HG03108 (cell line): ENCODE results near the gene KDM7A.
"Not testable (repeated sequence)": the region's sequence is repeated elsewhere in the genome, so short reads cannot be mapped to it uniquely, and the experiment has no call there.

Experiments
- ATAC-seq: cut with Tn5 transposase; IDR thresholded peaks from one replicate; pipeline ENCODE4 v1.9.1; 2021; ENCODE audit warnings: moderate library complexity; ENCODE audit not compliant: unreplicated experiment

The KDM7A gene

DNA sequence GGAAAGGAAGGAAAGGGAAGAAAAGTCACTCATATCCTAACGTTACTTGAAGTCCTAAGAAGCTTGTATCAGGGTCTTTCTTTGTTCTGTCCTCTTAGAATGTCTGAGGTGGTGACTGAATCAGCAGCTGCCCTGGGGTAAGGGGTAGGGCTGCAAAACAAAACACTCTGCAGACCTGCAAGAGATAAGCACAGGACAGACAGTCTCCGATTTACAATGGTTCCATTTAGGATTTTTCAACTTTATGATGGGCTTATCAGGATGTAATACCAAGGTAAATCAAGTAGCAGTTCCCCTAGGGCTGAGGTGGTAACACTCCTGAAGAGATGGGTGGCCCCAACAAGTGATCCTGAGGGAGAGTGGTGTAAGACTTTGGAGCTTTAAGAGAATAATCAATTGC lies 16.5 kb downstream of the KDM7A start:
- ATAC-seq: no peak

DNA sequence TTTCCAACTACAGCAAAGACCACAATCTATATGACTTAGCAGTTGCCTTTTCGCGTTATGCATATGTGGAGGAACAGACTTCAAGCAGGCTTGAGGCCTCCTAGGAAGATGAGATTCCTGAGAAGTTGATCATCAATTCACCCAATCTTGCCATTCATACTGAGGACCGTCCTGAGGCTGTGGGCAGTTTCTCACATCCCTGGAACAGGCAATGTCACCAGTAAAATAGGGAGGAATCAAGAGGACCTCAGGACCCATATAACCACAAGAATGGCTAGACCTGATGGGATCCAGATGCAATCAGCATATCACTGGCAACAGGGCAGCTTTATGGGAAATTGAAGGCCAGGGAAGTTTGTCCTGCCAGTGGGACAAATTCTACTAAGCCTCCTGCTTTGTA lies 17.3 kb downstream of the KDM7A start:
- no peak for ATAC-seq

DNA sequence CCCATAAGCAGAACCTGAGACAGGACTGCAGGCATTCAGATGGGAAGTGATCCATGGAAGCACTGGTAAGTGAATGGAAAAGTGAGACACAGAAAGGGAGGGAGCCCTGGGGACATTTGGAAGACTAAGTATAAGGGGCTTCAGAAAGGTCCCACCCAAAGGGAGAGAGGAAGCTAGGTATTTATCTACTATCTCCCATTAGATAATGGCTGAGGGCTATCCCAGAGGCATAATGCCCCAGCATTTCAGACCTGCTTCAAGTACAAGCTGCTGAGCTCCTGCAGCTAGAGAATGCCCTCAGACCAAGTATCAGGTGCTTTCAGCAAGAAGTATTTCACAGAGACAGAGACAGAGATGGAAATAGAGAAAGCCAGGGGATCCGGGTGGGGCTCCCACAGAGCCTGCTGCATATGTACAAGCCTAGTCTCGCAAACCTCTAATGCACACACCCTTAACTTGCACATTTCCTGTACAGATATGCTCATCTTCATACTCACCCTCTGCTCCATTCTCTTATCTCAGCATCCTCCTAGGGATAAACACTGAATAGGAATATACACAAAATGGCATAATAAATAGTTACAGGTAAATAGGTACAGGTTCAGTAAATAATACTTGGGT lies 20.2 kb downstream of the KDM7A start:
- no peak for ATAC-seq

DNA sequence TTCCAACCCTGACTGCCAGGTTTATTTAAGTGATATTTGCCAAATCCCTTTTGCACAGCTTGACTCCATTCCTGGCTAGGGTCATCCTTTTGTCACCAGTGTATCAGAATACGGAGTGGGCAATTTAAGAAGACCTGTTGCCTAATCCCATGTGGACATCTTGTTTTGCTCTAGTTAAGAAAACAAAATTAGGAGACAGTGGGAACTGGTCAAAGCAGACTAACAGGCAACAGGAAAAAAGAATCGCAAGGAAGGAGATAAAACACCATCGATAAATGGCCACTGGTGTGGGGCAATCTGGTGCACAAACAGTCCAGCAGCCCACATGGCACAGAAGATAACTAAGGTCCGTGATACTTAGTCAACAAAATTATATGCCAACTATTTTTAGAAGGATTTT lies 21.4 kb downstream of the KDM7A start:
- no peak for ATAC-seq

DNA sequence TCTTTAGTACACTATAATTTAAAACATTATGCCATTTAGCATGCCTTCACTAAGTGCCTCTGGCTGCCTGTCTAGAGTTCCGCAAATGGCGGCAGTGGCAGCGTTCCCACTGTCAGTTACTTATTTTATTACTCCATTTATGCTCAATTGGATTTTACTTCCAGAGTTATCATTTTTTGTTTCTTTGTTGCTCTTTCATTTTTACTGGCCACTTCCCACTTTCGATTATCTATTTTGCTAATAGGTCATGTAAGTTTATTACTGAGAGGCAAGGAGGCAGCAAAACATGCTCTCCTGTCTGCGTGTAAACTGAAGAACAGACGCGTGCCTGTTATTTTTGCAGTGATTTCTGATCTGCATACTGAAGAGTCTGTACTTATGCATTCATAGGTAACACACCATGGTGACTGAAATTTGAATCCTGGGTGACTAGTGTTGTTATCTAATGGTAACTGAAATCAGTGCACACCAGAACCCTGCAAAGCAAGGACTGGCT lies 23.1 kb downstream of the KDM7A start:
- no peak for ATAC-seq

DNA sequence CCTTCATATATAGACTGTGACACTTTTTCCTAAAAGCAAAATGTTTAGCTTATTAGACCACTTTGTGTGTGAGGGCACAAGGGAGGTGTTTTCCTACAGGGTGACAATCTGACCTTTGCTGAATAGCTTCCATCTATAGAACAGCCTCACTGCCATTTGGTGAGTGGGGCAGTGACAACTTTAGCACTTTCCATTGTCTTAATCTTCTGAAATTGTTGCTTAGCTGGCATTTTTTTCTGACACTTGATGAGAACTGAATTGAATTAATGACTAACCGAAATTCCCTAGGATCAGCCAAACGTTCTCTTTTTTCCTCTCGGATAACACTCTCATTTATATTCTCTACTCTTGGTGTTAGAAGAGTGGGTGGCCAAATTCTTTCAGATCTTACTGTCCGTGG lies 30.2 kb downstream of the KDM7A start:
- no peak for ATAC-seq

DNA sequence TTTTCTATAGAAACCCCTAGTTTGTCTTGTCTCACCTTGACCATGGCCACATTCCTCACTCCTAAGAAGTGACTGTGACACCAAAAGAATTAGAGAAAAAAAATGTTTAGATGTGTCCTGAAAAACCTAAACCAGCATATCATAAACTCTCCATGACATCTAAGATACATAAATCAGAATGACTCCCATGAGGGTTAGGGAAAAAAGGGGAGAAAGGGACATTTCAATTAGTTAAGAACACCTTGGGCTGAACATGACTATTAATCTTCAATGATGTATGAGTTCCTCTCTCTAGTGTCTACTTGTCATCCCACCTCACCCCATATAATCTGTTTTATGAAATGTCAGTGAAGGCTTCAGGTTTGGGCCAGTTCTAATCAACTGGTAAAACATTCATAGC lies 31.1 kb downstream of the KDM7A start:
- ATAC-seq: no peak

DNA sequence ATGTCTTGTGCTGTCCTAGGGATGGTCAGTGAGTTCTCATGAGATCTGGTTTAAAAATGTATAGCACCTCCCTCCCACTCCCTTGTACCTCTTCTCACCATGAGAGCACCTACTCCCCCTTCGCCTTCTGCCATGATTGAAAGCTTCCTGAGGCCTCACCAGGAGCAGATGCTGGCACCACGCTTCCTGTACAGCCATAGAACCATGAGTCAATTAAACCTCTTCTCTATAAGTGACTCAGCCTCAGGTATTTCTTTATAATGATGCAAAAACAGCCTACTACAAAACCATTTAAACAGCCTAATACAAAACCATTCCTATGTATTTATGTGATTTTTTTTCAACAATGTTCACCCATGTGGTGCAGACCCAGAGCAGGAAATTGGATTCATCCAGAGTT lies 32.0 kb downstream of the KDM7A start:
- no peak for ATAC-seq

DNA sequence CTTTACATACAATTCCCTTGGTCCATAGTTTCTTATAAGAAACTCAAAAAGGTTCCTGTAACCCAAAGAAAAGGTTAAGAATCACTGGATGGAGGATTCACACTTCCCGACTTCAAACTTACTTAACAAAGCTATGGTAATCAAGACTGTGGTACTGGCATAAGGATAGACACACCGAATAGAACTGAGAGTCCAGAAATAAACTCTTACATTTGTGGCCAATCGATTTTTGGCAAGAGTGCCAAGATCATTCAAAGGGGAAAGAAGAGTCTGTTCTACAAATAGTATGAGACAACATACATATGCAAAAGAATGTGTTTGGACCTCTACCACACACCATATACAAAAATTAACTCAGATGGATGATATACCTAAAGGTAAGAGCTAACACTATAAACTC lies 32.8 kb downstream of the KDM7A start:
- no peak for ATAC-seq

DNA sequence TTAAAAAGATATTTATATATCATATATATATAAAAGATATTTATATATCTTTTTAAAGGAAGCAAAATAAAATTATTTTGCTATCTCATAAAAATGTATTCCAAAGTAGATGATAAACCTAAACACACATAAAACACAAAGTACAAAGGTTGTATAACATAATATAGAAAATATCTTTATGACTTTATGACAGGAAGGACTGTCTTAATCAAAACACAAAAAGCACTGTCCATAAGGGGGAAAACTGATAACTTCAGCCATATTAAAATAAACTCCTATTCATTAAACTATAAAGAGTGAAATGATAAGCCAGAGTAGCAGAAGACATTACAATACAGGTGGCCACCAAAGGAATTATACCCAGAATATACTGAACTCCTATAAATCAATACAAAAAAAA lies 34.8 kb downstream of the KDM7A start:
- ATAC-seq: no peak

DNA sequence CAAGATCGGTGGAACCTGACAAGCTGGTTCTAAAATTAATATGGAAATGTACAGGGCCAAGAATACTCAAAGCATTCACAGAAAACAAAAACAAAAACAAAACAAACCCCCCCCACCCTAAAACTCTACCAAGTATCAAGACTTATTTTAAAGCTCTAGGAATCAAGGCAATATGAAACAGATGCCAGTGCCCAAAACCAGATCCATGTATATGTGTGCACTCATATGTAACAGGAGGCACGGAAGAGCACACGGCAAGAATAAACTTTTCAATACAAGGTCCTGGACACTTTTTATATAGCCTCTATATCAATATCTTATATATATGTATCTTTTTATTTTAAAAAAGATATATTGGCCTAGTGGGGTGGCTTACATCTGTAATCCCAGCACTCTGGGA lies 35.5 kb downstream of the KDM7A start:
- ATAC-seq: no peak

DNA sequence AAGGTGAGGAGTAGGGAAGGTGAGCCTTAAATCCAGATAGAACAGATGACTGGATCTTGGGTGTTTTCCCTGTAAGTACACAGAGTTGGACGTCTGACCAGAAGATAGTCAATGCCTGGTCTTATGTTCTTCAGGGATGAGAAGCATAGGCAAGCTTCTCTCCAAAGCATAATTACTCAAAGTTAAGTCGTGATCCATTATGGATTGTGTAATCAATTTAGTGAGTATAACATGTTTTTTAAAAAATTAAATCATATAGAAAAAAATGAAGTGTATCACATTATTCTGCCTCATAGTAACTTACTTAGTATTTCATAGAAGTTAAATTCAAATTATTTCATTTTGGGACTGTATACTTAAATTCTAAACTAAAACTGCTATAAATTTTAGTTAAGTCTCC lies 39.7 kb downstream of the KDM7A start:
- no peak for ATAC-seq

DNA sequence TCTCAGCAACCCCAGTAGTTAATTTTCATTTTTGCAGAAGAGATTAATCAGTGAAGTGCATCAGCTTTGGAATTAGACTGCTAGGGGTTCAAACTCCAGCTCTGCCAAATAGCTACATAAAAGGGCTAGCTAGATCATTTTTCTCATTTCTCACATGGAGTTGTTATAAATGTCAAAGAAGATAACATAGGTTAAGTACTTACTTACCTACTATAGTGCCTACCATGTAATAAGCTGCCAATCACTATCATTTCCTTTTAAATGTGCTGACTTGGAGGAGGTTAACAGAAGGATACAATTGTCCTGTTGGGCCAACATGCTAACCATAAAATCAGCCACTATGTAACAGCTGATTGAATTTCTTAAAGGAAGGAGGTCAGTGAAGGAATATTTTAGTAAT lies 40.7 kb downstream of the KDM7A start:
- no peak for ATAC-seq

DNA sequence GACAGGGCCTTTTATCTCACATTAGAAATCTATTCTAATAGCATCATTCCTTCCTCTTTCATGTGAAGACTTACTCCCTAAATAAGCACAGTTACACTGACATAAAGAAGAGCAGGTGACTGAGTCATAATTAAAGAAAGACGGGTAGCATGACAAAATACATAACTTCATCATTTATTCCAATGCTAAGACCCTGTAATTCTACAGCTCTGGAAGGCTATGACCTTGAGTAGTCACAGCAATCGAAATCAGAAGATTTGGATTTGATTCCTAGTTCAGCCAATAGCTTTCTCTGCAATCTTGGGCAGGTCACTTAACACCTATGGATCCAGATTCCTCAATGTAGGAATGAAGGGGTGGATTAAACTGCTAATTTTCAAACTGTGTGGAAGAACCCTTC lies 42.7 kb downstream of the KDM7A start:
- no peak for ATAC-seq

DNA sequence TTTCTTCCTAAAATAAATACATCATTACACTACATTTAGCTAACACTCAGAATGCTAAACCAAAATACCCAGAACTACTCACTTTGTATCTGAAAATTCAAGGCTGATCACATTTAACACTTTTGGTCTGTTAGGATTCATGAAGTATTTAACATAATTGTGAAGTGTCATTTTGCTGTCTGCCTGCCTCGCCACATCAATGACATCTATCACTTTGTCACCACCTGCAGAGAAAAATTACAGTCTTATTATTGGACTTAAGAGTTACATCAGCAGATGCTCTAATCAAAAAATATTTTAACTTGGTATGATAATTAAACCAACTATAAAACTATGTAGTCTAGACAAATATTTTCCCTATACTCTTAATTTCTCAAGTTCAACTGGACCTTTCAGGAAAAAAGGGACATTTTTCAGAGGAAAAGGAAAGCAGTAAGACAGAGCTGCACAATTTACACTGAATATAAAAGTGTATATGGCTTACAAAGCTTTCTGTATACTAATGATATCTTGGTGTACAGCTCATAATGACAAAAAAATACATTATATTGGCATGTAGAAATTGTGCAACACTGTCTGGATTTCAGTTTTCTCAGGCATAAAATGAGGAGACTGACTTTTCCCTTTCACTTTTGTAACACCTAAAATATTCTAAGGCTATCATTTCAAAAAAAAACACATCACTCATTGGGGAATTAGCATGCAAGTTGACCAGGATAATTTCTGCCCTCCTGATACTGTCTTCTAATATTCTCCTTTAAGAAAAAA lies 49.2 kb downstream of the KDM7A start:
- ATAC-seq: no peak

DNA sequence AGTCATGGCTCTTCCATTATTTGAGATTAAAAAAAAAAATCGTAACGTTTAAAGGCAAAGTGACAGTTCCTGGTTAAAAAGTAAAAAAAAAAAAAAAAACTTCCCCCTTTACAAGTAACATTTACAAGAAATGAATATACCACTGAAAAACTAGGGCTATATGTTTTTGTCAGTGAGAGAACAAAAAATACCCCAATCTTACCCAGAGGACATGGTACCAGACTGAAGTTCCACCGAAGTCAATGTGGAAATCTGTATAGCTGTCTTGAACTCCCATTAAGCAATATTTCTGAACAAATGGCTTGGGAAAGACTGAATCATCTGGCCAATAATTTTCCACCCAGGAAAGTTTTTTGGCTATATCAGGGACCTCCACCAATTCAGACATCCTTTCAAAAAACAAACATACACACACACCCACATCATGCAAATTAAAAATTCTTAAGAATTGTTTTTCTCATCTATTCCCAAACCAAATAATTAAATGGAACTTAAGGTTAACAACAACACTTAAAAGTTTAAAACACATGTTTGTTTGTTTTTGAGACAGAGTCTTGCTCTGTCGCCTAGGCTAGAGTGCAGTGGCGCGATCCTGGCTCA lies 50.2 kb downstream of the KDM7A start:
- no peak for ATAC-seq

DNA sequence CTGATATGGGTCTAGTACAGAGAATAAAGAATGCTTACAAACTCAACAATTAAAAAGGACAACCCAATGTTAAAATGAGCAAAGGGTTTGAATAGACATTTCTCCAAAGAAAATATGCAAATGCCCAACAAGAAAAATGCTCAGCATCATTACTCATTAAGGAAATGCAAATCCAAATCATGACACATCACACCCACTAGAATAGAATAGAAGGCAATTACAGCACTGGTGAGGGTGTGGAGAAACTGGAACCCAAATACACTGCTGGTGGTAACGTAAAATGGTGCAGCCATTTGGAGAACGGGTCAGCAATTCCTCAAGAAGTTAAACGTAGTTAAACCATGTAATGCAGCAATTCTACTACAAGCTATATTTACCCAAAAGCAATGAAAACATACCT lies 53.8 kb downstream of the KDM7A start:
- no peak for ATAC-seq

DNA sequence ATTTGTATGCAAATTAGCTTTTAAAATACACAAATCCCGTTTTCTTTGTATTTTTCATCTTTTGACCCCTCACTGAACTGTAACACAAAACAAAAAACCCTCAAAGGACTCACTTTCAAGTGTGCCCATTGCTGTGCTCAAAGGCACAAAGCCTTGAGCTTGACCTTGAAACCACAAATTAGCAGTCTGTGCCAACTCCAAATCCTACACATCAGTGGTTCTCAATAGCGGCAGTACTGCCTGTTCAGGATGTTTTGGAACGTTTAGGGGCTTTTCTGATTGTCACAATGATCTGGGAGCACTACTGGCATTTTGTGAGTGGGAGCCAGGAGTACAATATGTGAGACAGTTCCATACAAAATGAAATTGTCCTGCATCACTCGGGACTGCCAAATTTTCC lies 55.5 kb downstream of the KDM7A start:
- no peak for ATAC-seq

DNA sequence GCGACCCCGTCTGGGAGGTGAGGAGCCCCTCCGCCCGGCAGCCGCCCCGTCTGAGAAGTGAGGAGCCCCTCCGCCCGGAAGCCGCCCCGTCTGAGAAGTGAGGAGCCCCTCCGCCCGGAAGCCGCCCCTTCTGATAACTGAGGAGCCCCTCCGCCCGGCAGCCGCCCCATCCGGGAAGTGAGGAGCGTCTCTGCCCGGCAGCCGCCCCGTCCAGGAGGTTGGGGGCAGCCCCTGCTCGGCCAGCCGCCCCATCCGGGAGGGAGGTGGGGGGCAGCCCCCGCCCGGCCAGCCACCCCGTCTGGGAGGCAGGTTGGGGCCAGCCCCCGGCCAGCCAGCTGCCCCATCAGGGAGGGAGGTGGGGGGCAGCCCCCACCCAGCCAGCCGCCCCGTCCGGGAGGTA lies 62.0 kb downstream of the KDM7A start:
- ATAC-seq: not testable (repeated sequence)

DNA sequence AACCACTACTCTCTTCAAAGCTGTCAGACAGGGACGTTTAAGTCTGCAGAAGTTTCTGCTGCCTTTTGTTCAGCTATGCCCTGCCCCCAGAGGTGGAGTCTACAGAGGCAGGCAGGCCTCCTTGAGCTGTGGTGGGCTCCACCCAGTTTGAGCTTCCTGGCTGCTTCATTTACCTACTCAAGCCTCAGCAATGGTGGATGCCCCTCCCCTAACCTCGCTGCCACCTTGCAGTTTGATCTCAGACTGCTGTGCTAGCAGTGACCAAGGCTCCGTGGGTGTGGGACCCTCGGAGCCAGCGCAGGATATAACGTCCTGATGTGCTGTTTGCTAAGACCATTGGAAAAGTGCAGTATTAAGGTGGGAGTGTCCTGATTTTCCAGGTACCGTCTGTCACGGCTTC lies 68.0 kb downstream of the KDM7A start:
- not testable (repeated sequence) for ATAC-seq

DNA sequence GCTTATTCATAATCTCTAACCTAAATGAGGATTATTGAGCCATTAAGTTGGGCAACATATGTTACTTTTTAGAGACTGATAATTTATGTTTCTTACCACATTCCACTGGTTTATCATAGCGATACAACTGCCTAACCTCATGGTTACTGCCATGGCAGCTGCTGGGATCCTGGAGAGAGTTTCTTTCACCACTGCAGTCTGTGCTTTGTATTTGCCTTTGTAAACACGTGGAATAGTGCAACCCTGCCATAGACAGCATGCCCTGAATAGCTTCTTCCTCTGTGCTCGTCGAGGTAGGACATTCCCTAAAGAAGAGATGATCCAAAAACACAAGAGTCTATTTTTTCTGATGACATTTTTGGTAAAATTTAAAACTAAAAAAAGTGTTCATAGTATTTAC lies 80.3 kb downstream of the KDM7A start:
- ATAC-seq: no peak

DNA sequence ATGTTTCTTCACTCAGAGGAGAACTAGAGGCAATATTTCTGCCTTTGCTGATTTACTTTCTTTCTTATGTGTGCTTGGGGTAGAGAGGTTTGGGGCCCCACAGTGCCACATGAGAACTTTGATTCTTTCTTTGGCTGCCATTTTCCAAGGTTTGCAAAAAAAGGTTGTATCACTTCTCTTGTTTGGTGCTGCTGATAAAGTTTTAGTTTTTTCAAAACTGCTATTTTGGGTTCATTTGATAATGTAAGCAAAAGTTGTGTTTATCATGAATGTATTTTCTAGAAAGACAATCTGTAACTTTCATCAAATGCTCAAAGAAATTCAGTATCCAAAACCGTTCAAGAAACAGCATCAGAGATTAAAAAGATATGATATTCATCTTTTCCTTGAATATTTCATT lies 83.4 kb downstream of the KDM7A start:
- ATAC-seq: no peak
